HUES64 (cell line): ENCODE measurements around the gene NR5A2. TPM values are rescaled to one million over a fixed set of nuclear protein-coding genes. Genes with fewer than 3 reads are reported as not detected.

Source experiments
- H3K27ac ChIP-seq: 2 replicates; pipeline ENCODE4 v1.7.0; 2013; ENCODE audit warnings: low read depth, low read length, inconsistent platforms
- H3K27me3 ChIP-seq: 2 replicates; pipeline ENCODE4 v1.6.1; 2013; ENCODE audit warnings: mild to moderate bottlenecking, low read length; ENCODE audit not compliant: insufficient read depth
- H3K36me3 ChIP-seq: 2 replicates; pipeline ENCODE4 v1.6.1; 2013; ENCODE audit warnings: mild to moderate bottlenecking, low read length; ENCODE audit not compliant: insufficient read depth
- H3K4me1 ChIP-seq: 2 replicates; pipeline ENCODE4 v1.6.1; 2013; ENCODE audit warnings: mild to moderate bottlenecking, low read length, moderate library complexity; ENCODE audit not compliant: insufficient read depth
- H3K4me3 ChIP-seq: 2 replicates; pipeline ENCODE4 v1.5.1; 2013; ENCODE audit warnings: mild to moderate bottlenecking, low read length, moderate library complexity
- H3K9ac ChIP-seq: 2 replicates; pipeline ENCODE4 v1.6.1; 2013; ENCODE audit warnings: mild to moderate bottlenecking, low read depth, low read length
- H3K9me3 ChIP-seq: 2 replicates; pipeline ENCODE4 v1.6.1; 2013; ENCODE audit warnings: low read depth, low read length; ENCODE audit not compliant: insufficient read depth
- WGBS: fragments of 150-250, 120-280 bp; methylation state at CpG from one replicate; pipeline ENCODE4 v1.1.7; 2013; ENCODE audit warnings: missing lambda C conversion rate; 5-methylcytosine and 5-hydroxymethylcytosine counted together
- polyA plus RNA-seq, 2 experiments: library from polyadenylated mRNA; stranded (reverse); fragments of 50-300 nt; gene quantifications; one replicate each; pipeline ENCODE4 v1.2.3, GENCODE V29; 2013

NR5A2 gene
- 7.2 TPM for polyA plus RNA-seq (2013, experiment 1 of 2)
- polyA plus RNA-seq (2013, experiment 2 of 2) = 6.9 TPM

- no peaks in the 10 kb centered on the region for H3K36me3 ChIP-seq
- peaks cover 11% of the 10 kb centered on the region for H3K4me1 ChIP-seq
- peak within 1 kb of the TSS; percentile 79 for H3K4me3 ChIP-seq
- H3K9me3 ChIP-seq = no peaks in the 10 kb centered on the region
- H3K9ac ChIP-seq = no peak within 1 kb of the TSS
- peaks cover 47% of the 10 kb centered on the region for H3K27me3 ChIP-seq
- no peak within 1 kb of the TSS for H3K27ac ChIP-seq
- WGBS = 100% methylated on average over 1 of the region's 1 CpG
These were observed at the start of gene NR5A2 for GRCh38 chr1:200027264-200027823. Gene NR5A2 (plus strand): TSS chr1:200027710. CDS start chr1:200027848, 138 bp downstream.

DNA sequence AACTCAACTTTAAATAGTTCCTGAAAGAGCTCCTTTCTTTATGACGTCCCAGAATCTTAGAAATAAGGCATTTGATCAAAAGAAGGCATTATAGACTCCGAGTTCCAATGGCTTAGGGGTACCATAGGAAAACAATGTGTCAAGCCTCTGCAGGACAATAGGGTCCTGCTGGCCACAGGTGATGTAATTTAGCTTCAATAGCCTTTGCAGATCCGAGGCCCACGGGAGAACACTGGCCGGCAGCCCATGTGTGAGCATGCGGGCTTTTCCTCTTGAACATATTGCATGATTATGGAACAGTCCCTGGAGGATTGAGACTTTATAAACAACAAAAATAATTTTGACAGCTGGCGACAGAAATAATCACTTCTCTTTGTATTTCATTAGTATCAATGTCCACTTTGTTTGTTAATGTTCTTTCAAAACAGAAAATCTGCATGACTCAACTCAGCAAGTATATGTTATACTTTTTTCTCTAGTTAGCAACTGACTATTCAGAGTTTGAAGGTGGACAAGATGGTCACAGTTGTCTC lies 49.0 kb upstream of the NR5A2 start:
- Histone ChIP-seq H3K36me3 (no peaks in the 10 kb centered on the region), H3K9me3 (no peaks in the 10 kb centered on the region), H3K27me3 (no peaks in the 10 kb centered on the region), H3K4me3 (no peak overlapping the region), H3K4me1 (peaks cover 35% of the 10 kb centered on the region), H3K9ac (no peak overlapping the region), H3K27ac (no peak overlapping the region)
- 70% methylated on average over 5 of the region's 7 CpGs for WGBS

DNA sequence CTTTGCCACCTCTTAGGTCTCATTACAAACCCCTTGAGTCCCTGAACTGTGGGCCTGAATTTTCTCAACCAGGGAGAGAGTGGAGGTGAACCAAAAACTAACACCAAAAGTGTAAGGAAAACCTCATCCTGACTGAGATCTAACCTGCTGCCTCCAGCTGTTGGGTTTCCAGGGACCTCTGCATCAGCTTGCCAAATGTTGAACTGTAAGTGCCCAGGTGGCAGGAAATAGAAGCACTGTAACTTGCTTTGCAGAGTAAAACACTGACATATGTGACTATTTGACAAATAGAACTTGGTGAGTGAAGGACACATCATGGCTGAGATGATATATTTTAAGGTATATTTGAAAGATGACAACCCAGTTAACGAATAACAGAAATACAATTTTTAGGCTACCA lies 48.4 kb upstream of the NR5A2 start:
- Histone ChIP-seq H3K36me3 (no peaks in the 10 kb centered on the region), H3K27ac (no peak overlapping the region), H3K9me3 (no peaks in the 10 kb centered on the region), H3K4me1 (peaks cover 35% of the 10 kb centered on the region), H3K9ac (no peak overlapping the region), H3K4me3 (no peak overlapping the region), H3K27me3 (no peaks in the 10 kb centered on the region)
- 90% methylated on average over 1 of the region's 1 CpG for WGBS

DNA sequence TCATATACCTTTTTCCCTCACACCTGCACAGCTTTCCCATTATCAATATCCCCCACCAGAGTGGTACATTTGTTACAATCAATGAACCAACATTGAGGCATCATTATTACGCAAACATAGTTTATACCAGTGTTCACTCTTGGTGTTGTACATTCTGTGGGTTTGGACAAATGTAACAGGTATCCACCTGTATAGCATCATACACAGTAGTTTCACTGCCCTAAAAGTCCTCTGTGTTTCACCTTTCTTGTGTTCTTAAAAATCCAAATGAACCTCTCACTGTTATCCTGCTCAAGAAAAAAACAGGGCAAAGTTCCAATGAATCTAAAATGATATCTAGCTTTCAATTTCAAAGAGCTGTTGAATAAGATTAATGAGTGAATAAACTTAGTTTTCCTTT lies 45.9 kb upstream of the NR5A2 start:
- Histone ChIP-seq H3K4me1 (peaks cover 23% of the 10 kb centered on the region), H3K27me3 (no peaks in the 10 kb centered on the region), H3K27ac (no peak overlapping the region), H3K9ac (no peak overlapping the region), H3K4me3 (no peak overlapping the region), H3K9me3 (no peaks in the 10 kb centered on the region), H3K36me3 (no peaks in the 10 kb centered on the region)
- WGBS = 100% methylated on average over 1 of the region's 1 CpG

- no peak overlapping the region for H3K4me3 ChIP-seq
- no peak overlapping the region for H3K9ac ChIP-seq
- 93% methylated on average over 6 of the region's 6 CpGs for WGBS
- H3K9me3 ChIP-seq = no peaks in the 10 kb centered on the region
- H3K27me3 ChIP-seq = no peaks in the 10 kb centered on the region
- no peaks in the 10 kb centered on the region for H3K36me3 ChIP-seq
- peaks cover 13% of the 10 kb centered on the region for H3K4me1 ChIP-seq
- H3K27ac ChIP-seq = no peak overlapping the region
These were observed 44.9 kb upstream of the NR5A2 start for GRCh38 chr1:199982606-199983005.

GRCh38 chr1:199983531-199983930 lies 44.0 kb upstream of the NR5A2 start:
- WGBS = 88% methylated on average over 3 of the region's 3 CpGs
- Histone ChIP-seq H3K27ac (no peak overlapping the region), H3K4me1 (peaks cover 6% of the 10 kb centered on the region), H3K27me3 (no peaks in the 10 kb centered on the region), H3K36me3 (no peaks in the 10 kb centered on the region), H3K4me3 (no peak overlapping the region), H3K9ac (no peak overlapping the region), H3K9me3 (no peaks in the 10 kb centered on the region)

- Histone ChIP-seq H3K9me3 (no peaks in the 10 kb centered on the region), H3K36me3 (no peaks in the 10 kb centered on the region), H3K27ac (no peak overlapping the region), H3K4me3 (no peak overlapping the region), H3K4me1 (no peaks in the 10 kb centered on the region), H3K9ac (no peak overlapping the region), H3K27me3 (no peaks in the 10 kb centered on the region)
- 64% methylated on average over 3 of the region's 3 CpGs for WGBS
These were observed 32.3 kb upstream of the NR5A2 start for GRCh38 chr1:199995096-199995685.

DNA sequence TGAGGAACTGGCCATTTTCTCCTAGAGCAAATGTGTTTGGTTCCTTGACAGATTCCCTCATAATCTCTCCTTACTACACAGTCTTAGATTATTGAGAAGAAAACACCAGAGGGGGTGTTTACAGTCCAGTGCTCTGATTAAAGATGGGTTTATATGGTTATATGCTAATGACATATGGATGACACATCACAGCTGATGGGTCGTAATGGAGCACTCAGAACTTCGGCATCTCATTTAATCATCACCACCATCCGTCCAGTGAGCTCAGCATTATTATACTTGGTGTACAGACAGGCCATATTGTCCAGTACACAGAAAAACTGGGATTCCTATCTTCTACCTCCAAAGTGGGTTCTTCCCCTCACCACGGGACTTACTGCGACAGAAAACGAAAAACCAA lies 22.3 kb upstream of the NR5A2 start:
- no peak overlapping the region for H3K9ac ChIP-seq
- WGBS = 97% methylated on average over 6 of the region's 6 CpGs
- no peaks in the 10 kb centered on the region for H3K36me3 ChIP-seq
- H3K4me3 ChIP-seq = no peak overlapping the region
- no peaks in the 10 kb centered on the region for H3K9me3 ChIP-seq
- H3K27ac ChIP-seq = no peak overlapping the region
- no peaks in the 10 kb centered on the region for H3K4me1 ChIP-seq
- no peaks in the 10 kb centered on the region for H3K27me3 ChIP-seq

DNA sequence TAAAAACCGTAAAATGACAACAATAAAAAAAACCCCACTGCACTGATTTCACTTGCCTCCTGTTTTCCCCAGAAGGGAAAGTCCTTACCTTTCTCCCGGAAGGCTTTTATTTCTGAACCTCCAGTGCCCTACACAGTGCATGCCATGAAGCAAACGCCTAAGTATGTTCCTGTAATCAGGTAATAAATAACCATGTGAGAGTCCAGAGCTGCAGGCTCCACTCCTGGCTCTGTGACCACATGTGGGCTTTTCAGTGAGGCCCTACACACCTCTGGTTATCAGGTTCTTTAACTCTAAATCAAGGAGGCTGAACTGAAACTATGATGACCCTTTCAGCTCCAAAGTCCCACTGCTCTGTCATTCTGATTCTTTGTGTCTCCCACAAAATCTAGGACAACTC lies 20.8 kb upstream of the NR5A2 start:
- H3K36me3 ChIP-seq = no peaks in the 10 kb centered on the region
- H3K27ac ChIP-seq = no peak overlapping the region
- no peaks in the 10 kb centered on the region for H3K4me1 ChIP-seq
- H3K27me3 ChIP-seq = no peaks in the 10 kb centered on the region
- 93% methylated on average over 3 of the region's 3 CpGs for WGBS
- H3K9ac ChIP-seq = no peak overlapping the region
- H3K4me3 ChIP-seq = no peak overlapping the region
- no peaks in the 10 kb centered on the region for H3K9me3 ChIP-seq

- Histone ChIP-seq H3K4me1 (no peaks in the 10 kb centered on the region), H3K9me3 (no peaks in the 10 kb centered on the region), H3K27me3 (no peaks in the 10 kb centered on the region), H3K4me3 (no peak overlapping the region), H3K27ac (no peak overlapping the region), H3K9ac (no peak overlapping the region), H3K36me3 (no peaks in the 10 kb centered on the region)
- WGBS = 95% methylated on average over 1 of the region's 2 CpGs
These were observed 11.7 kb upstream of the NR5A2 start for GRCh38 chr1:200015811-200016210.

DNA sequence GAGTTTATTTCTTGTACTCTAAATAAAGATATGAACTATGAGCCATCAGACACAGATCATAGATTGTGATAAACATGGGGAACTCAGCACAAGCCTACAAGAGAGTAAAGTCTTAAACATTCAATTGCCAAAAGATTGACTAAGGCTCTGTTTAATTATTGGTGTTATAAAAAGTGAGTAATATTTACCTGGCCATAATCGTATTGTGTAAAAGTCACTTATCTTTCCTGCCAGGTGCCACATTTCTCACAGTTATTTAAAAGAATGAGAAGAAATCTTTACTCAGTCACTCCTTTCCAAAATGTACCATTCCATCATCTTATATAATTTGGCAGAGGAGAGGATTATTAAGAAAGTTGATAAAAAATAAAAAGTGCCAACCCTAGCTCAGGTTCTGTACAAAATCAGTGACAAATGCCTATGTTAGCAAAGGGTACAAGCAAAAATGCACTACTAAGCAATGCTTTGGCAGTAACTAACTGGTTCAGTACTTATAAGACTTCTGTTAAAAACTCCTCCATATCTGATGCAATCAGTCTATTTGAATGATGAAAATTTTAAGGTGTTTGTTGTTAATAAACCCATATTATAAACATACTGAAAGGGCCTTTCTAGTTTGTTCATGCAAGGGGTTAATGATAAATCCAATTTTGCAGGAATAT lies 5.8 kb upstream of the NR5A2 start:
- Histone ChIP-seq H3K4me1 (no peaks in the 10 kb centered on the region), H3K27me3 (no peaks in the 10 kb centered on the region), H3K27ac (no peak overlapping the region), H3K9ac (no peak overlapping the region), H3K4me3 (no peak overlapping the region), H3K36me3 (no peaks in the 10 kb centered on the region), H3K9me3 (no peaks in the 10 kb centered on the region)
- no CpG with 5 or more reads among the region's 1 CpG for WGBS
